Keratinocyte (primary cell): ENCODE data around the gene GHITM. TPM values are rescaled to one million over a fixed set of nuclear protein-coding genes. Genes with fewer than 3 reads are reported as not detected.
A peak's percentile ranks its signal among the peaks of the same experiment; 100 is the strongest.

ENCODE experiments used
- DNase-seq: peaks from one replicate; pipeline ENCODE4 v3.0.0-alpha.2; 2011; ENCODE audit warnings: low read depth, missing footprints, low spot score
- FAIRE-seq: peaks from 2 replicates; lab custom pipeline; 2011; peaks lifted over from hg19 to GRCh38; lab: Jason Lieb, UNC
- H2AFZ ChIP-seq: 2 replicates; pipeline ENCODE4 v1.6.0; 2012; ENCODE audit warnings: low read length, control low read depth, inconsistent platforms; ENCODE audit not compliant: control insufficient read depth
- H3K27ac ChIP-seq: 2 replicates; pipeline ENCODE4 v1.5.1; 2011; ENCODE audit warnings: low read length; ENCODE audit not compliant: control insufficient read depth, insufficient read depth
- H3K27me3 ChIP-seq: 3 replicates; pipeline ENCODE4 v1.6.0; 2011; ENCODE audit warnings: low read length; ENCODE audit not compliant: control insufficient read depth, insufficient read depth; ENCODE audit errors: extremely low read depth
- H3K36me3 ChIP-seq, 2 experiments: 2 replicates in 1 of 2; 3 replicates in 1 of 2; pipeline ENCODE4 v1.5.1; 2011; ENCODE audit warnings: low read length in 2 of 2, mild to moderate bottlenecking in 1 of 2; ENCODE audit not compliant: control insufficient read depth in 2 of 2, insufficient read depth in 2 of 2; ENCODE audit errors: extremely low read depth in 1 of 2
- H3K4me1 ChIP-seq: 3 replicates; pipeline ENCODE4 v1.5.1; 2011; ENCODE audit warnings: low read length; ENCODE audit not compliant: control insufficient read depth, insufficient read depth; ENCODE audit errors: extremely low read depth
- H3K4me2 ChIP-seq: 3 replicates; pipeline ENCODE4 v1.6.0; 2011; ENCODE audit warnings: low read depth, low read length; ENCODE audit not compliant: control insufficient read depth, insufficient read depth; ENCODE audit errors: extremely low read depth
- H3K4me3 ChIP-seq, 3 experiments: fragments of 200-600 bp in 1 of 3; sonication (generic) in 1 of 3; 2 replicates in 2 of 3; 3 replicates in 1 of 3; pipeline ENCODE4 v1.5.1; 2011 to 2016; ENCODE audit warnings: low read length in 3 of 3, mild to moderate bottlenecking in 3 of 3, control low read depth in 2 of 3, inconsistent platforms in 1 of 3, low read depth in 1 of 3, mixed read lengths in 1 of 3, mixed run types in 1 of 3, moderate library complexity in 1 of 3; ENCODE audit not compliant: control insufficient read depth in 2 of 3, insufficient read depth in 2 of 3; ENCODE audit errors: extremely low read depth in 1 of 3
- H3K79me2 ChIP-seq: 2 replicates; pipeline ENCODE4 v1.6.0; 2012; ENCODE audit warnings: low read length; ENCODE audit not compliant: control insufficient read depth, insufficient read depth
- H3K9ac ChIP-seq: 3 replicates; pipeline ENCODE4 v1.6.0; 2011; ENCODE audit warnings: low read length; ENCODE audit not compliant: control insufficient read depth, insufficient read depth; ENCODE audit errors: extremely low read depth
- H3K9me1 ChIP-seq: 3 replicates; pipeline ENCODE4 v1.6.0; 2011; ENCODE audit warnings: low read length; ENCODE audit not compliant: control insufficient read depth, insufficient read depth; ENCODE audit errors: extremely low read depth
- H3K9me3 ChIP-seq: 2 replicates; pipeline ENCODE4 v1.5.1; 2012; ENCODE audit warnings: low read depth, low read length; ENCODE audit not compliant: control insufficient read depth
- H4K20me1 ChIP-seq: 3 replicates; pipeline ENCODE4 v1.6.0; 2011; ENCODE audit warnings: low read length; ENCODE audit not compliant: control insufficient read depth, insufficient read depth; ENCODE audit errors: extremely low read depth
- CTCF ChIP-seq, 3 experiments: IDR thresholded peaks in 1 of 3; conservative IDR thresholded peaks in 1 of 3; optimal IDR thresholded peaks in 1 of 3; 2 replicates in 2 of 3; 3 replicates in 1 of 3; pipeline versions ENCODE3 to v1.5.1; 2011; ENCODE audit warnings: low read length in 3 of 3, mild to moderate bottlenecking in 3 of 3, moderate library complexity in 2 of 3, control low read depth in 1 of 3, inconsistent platforms in 1 of 3; ENCODE audit not compliant: insufficient read depth in 2 of 3; ENCODE audit errors: extremely low read depth in 1 of 3
- EZH2 ChIP-seq: IDR thresholded peaks from one replicate; pipeline ENCODE4 v1.6.1; 2012; ENCODE audit warnings: inconsistent platforms, mild to moderate bottlenecking, low read length, moderate library complexity
- dilution Hi-C: fragments of 300-500 bp; cut with MboI; formaldehyde crosslinking; loops from one replicate; pipeline ENCODE4 v1.7.0; 2020; ENCODE audit warnings: low sequenced_read_pairs; ENCODE audit not compliant: extremely low pct_ligation_motif_present
- polyA plus RNA-seq, 5 experiments: library from polyadenylated mRNA; depleted of rRNA in 3 of 5; stranded (reverse) in 3 of 5; stranded (forward) in 1 of 5; unstranded in 1 of 5; fragments of >200 nt; gene quantifications; 1 replicate in 1 of 5; 2 replicates in 3 of 5; 3 replicates in 1 of 5; pipeline versions ENCODE4 v1.2.1 to v1.2.3, GENCODE V29; 2011 to 2012; ENCODE audit warnings: missing spikeins in 2 of 5, low read depth in 1 of 5, low replicate concordance in 1 of 5

Gene GHITM
- polyA plus RNA-seq, 1 donor (not counting 4 experiments of a cell fraction or from before 2014, with no cell fraction given) = 214 TPM

GRCh38 chr10:84195044-84195830, 55.9 kb downstream of the GHITM start:
- FAIRE-seq (no peak), DNase-seq (no peak)
- peaks cover 52% of the 10 kb centered on the region for H3K27me3 ChIP-seq
- H3K4me2 ChIP-seq = peak overlapping the region; percentile 76
- H3K27ac ChIP-seq = no peak overlapping the region
- no peak overlapping the region for H2AFZ ChIP-seq
- H3K4me1 ChIP-seq = peaks cover 14% of the 10 kb centered on the region
- no peak for TF ChIP-seq CTCF (optimal IDR thresholded peaks at IDR 0.05 in 1 of 3, IDR thresholded peaks at IDR 0.05 in 1 of 3, conservative IDR thresholded peaks at IDR 0.05 in 1 of 3; ENCODE audit: extremely low read depth in 1 of 3, insufficient read depth in 2 of 3, low read length in 3 of 3)
- TF ChIP-seq EZH2 = peak; percentile 94
- H3K4me3 ChIP-seq = peak overlapping the region; percentile 28 to 60 (median 45)
- no peaks in the 10 kb centered on the region for H3K36me3 ChIP-seq
- no peaks in the 10 kb centered on the region for H4K20me1 ChIP-seq
- no peaks in the 10 kb centered on the region for H3K9me1 ChIP-seq
- H3K9me3 ChIP-seq = no peaks in the 10 kb centered on the region
- no peak overlapping the region for H3K9ac ChIP-seq
- dilution Hi-C loops = no loop called here
- H3K79me2 ChIP-seq = no peaks in the 10 kb centered on the region

- no peak overlapping the region for H3K9ac ChIP-seq
- no peaks in the 10 kb centered on the region for H3K79me2 ChIP-seq
- TF ChIP-seq CTCF (optimal IDR thresholded peaks at IDR 0.05 in 1 of 3, IDR thresholded peaks at IDR 0.05 in 1 of 3, conservative IDR thresholded peaks at IDR 0.05 in 1 of 3; ENCODE audit: extremely low read depth in 1 of 3, insufficient read depth in 2 of 3, low read length in 3 of 3) = no peak
- TF ChIP-seq EZH2 = no peak
- H3K4me2 ChIP-seq = no peak overlapping the region
- no peaks in the 10 kb centered on the region for H3K36me3 ChIP-seq
- dilution Hi-C loops = no loop called here
- no peak overlapping the region for H3K27ac ChIP-seq
- H4K20me1 ChIP-seq = no peaks in the 10 kb centered on the region
- no peak for FAIRE-seq
- H3K9me1 ChIP-seq = no peaks in the 10 kb centered on the region
- no peaks in the 10 kb centered on the region for H3K9me3 ChIP-seq
- no peak overlapping the region for H3K4me3 ChIP-seq
- no peak overlapping the region for H2AFZ ChIP-seq
- DNase-seq = no peak
- peaks cover 55% of the 10 kb centered on the region for H3K27me3 ChIP-seq
- H3K4me1 ChIP-seq = peaks cover 13% of the 10 kb centered on the region
Observed at GRCh38 chr10:84196083-84196482, 56.8 kb downstream of the GHITM start.
